Upper lobe of left lung (tissue), 6 donors: ENCODE results near the gene CCDC174. TPM values are rescaled to one million over a fixed set of nuclear protein-coding genes. Genes with fewer than 3 reads are reported as not detected.

Source experiments
- ATAC-seq, 2 donors: fragments of 200-7000 bp; cut with Tn5 transposase; one replicate each; pipeline ENCODE4 v1.9.1; 2022; ENCODE audit warnings: mild to moderate bottlenecking in 2 of 2, moderate library complexity in 2 of 2; ENCODE audit not compliant: low FRiP score in 2 of 2
- DNase-seq, 2 donors: peaks; one replicate each; pipeline ENCODE4 v3.0.0-alpha.2; 2019 to 2020
- H3K27ac ChIP-seq, 4 donors: fragments of 200-600 bp; sonication (generic); one replicate each; pipeline ENCODE4 v1.5.1; 2016 to 2019
- H3K27me3 ChIP-seq, 4 donors: fragments of 200-600 bp; sonication (generic); one replicate each; pipeline ENCODE4 v1.5.1; 2017 to 2019
- H3K36me3 ChIP-seq, 4 donors: fragments of 200-600 bp; sonication (generic); one replicate each; pipeline ENCODE4 v1.5.1; 2016 to 2019
- H3K4me1 ChIP-seq, 4 donors: fragments of 200-600 bp; sonication (generic); one replicate each; pipeline ENCODE4 v1.5.1; 2018 to 2019
- H3K4me3 ChIP-seq, 4 donors: fragments of 200-600 bp; sonication (generic); one replicate each; pipeline ENCODE4 v1.5.1; 2017 to 2019; ENCODE audit warnings: mild to moderate bottlenecking in 2 of 4, moderate library complexity in 1 of 4
- H3K9me3 ChIP-seq, 4 donors: fragments of 200-600 bp; sonication (generic); one replicate each; pipeline ENCODE4 v1.5.1; 2018 to 2019
- CTCF ChIP-seq, 6 experiments: fragments of 450-650 bp in 4 of 6; fragments of 200-600 bp in 2 of 6; sonication (generic) in 2 of 6; IDR thresholded peaks; one replicate each; pipeline ENCODE4 v1.5.1; 2016 to 2019; ENCODE audit warnings: antibody characterized with exemption in 6 of 6
- EP300 ChIP-seq, 4 donors: sonication (generic); formaldehyde crosslinking; IDR thresholded peaks; one replicate each; pipeline ENCODE4 v1.5.1; 2017; ENCODE audit warnings: antibody characterized with exemption in 4 of 4, control low read depth in 2 of 4
- POLR2A ChIP-seq, 4 donors: fragments of 450-650 bp; IDR thresholded peaks; one replicate each; pipeline ENCODE4 v1.5.1; 2016 to 2017; ENCODE audit warnings: antibody characterized with exemption in 4 of 4, mild to moderate bottlenecking in 2 of 4
- POLR2AphosphoS5 ChIP-seq, 2 donors: sonication (generic); formaldehyde crosslinking; IDR thresholded peaks; one replicate each; pipeline ENCODE4 v1.5.1; 2017; ENCODE audit warnings: antibody characterized with exemption in 2 of 2
- WGBS, 2 donors: methylation state at CpG; one replicate each; pipeline ENCODE4 v1.1.5; 2017 to 2018; 5-methylcytosine and 5-hydroxymethylcytosine counted together
- total RNA-seq, 6 donors: library from RNA; depleted of rRNA in 4 of 6; stranded (reverse); fragments of >200 nt in 4 of 6; gene quantifications; one replicate each; pipeline versions ENCODE4 v1.1.0 to v1.2.1, GENCODE V29; 2016 to 2021
- donor health status: DM: no; HTN: no; CAD: no; lungs with moderate emphysema.
- donor health status: DM: no; HTN: yes; CAD: no; lungs with severe emphysema.

CCDC174 gene
- total RNA-seq, 6 donors from 2014 or later, result 14.1 to 28.3 (median 21.8) TPM

- Histone ChIP-seq H3K36me3 (peaks cover 8 to 11% (median 9%) of the 10 kb centered on the region in 4 donors), H3K27ac (no peak overlapping the region), H3K4me3 (no peak overlapping the region), H3K9me3 (no peaks in the 10 kb centered on the region), H3K27me3 (no peaks in the 10 kb centered on the region), H3K4me1 (no peaks in the 10 kb centered on the region)
- 81 to 88% methylated on average over 4 of the region's 4 CpGs for WGBS, 2 donors
- DNase-seq (no peak), ATAC-seq (no peak)
- TF ChIP-seq POLR2AphosphoS5 (IDR thresholded peaks at IDR 0.05) (no peak), POLR2A (IDR thresholded peaks at IDR 0.05) (no peak), CTCF (IDR thresholded peaks at IDR 0.05) (no peak), EP300 (IDR thresholded peaks at IDR 0.05) (no peak)
Observed at GRCh38 chr3:14676881-14677280, 25.3 kb downstream of the CCDC174 start.

GRCh38 chr3:14678015-14678503 is 26.5 kb downstream of the CCDC174 start:
- Histone ChIP-seq H3K4me1 (no peaks in the 10 kb centered on the region), H3K4me3 (no peak overlapping the region), H3K27me3 (no peaks in the 10 kb centered on the region), H3K36me3 (no peaks in the 10 kb centered on the region), H3K9me3 (no peaks in the 10 kb centered on the region), H3K27ac (no peak overlapping the region)
- TF ChIP-seq POLR2A (IDR thresholded peaks at IDR 0.05), result no peak
- 55 to 63% methylated on average over 7 of the region's 7 CpGs for WGBS, 2 donors
- ATAC-seq, result no peak
- no peak for DNase-seq

- no peaks in the 10 kb centered on the region for H3K36me3 ChIP-seq
- no peak for ATAC-seq
- no peaks in the 10 kb centered on the region for H3K9me3 ChIP-seq
- 92 to 100% methylated on average over 1 of the region's 1 CpG for WGBS, 2 donors
- TF ChIP-seq POLR2AphosphoS5 (IDR thresholded peaks at IDR 0.05) (no peak), CTCF (IDR thresholded peaks at IDR 0.05) (no peak), EP300 (IDR thresholded peaks at IDR 0.05) (no peak), POLR2A (IDR thresholded peaks at IDR 0.05) (no peak)
- no peaks in the 10 kb centered on the region for H3K27me3 ChIP-seq
- H3K27ac ChIP-seq, result no peak overlapping the region
- no peak for DNase-seq
- no peaks in the 10 kb centered on the region for H3K4me1 ChIP-seq
- H3K4me3 ChIP-seq, result no peak overlapping the region
Observed at GRCh38 chr3:14680115-14680514, 28.6 kb downstream of the CCDC174 start.

- Histone ChIP-seq H3K27me3 (no peaks in the 10 kb centered on the region), H3K27ac (no peak overlapping the region), H3K4me3 (no peak overlapping the region), H3K4me1 (no peaks in the 10 kb centered on the region), H3K9me3 (no peaks in the 10 kb centered on the region), H3K36me3 (no peaks in the 10 kb centered on the region)
- ATAC-seq (no peak), DNase-seq (no peak)
- 49 to 83% methylated on average over 2 of the region's 2 CpGs for WGBS, 2 donors
- TF ChIP-seq EP300 (IDR thresholded peaks at IDR 0.05) (no peak), CTCF (IDR thresholded peaks at IDR 0.05) (no peak)
Observed at GRCh38 chr3:14680716-14681115, 29.2 kb downstream of the CCDC174 start.

GRCh38 chr3:14684447-14684846 is 32.9 kb downstream of the CCDC174 start:
- no peaks in the 10 kb centered on the region for H3K4me1 ChIP-seq
- H3K27me3 ChIP-seq, result no peaks in the 10 kb centered on the region
- no peak for ATAC-seq
- no peak overlapping the region for H3K27ac ChIP-seq
- H3K9me3 ChIP-seq, result no peaks in the 10 kb centered on the region
- H3K36me3 ChIP-seq, result no peaks in the 10 kb centered on the region
- WGBS, 2 donors, result 96 to 97% methylated on average over 4 of the region's 4 CpGs
- TF ChIP-seq EP300 (IDR thresholded peaks at IDR 0.05) (no peak), POLR2A (IDR thresholded peaks at IDR 0.05) (no peak), POLR2AphosphoS5 (IDR thresholded peaks at IDR 0.05) (no peak), CTCF (IDR thresholded peaks at IDR 0.05) (no peak)
- DNase-seq, result no peak
- no peak overlapping the region for H3K4me3 ChIP-seq
